NB4 (cell line): Measurements from ENCODE around the gene SLC1A6.

Experiments used
- CTCF ChIP-seq: IDR thresholded peaks from one replicate; pipeline ENCODE4 v1.5.1; 2012; ENCODE audit warnings: low read depth, low read length
- MAX ChIP-seq: IDR thresholded peaks from 2 replicates; pipeline ENCODE4 v1.6.1; 2011; ENCODE audit warnings: low read depth, low read length
- MYC ChIP-seq: IDR thresholded peaks from 2 replicates; pipeline ENCODE4 v1.6.1; 2011; ENCODE audit warnings: low read depth, low read length
- POLR2A ChIP-seq: IDR thresholded peaks from 2 replicates; pipeline ENCODE4 v1.6.1; 2011; ENCODE audit warnings: mild to moderate bottlenecking; ENCODE audit not compliant: insufficient read length; ENCODE audit errors: extremely low read depth

- TF ChIP-seq CTCF (no peak), MAX (no peak), POLR2A (no peak), MYC (no peak)
These were observed 39.4 kb downstream of the SLC1A6 start for GRCh38 chr19:14940266-14940665.
